HG03159 (cell line): ENCODE measurements around the gene IDUA.

Experiments used
- ATAC-seq: cut with Tn5 transposase; IDR thresholded peaks from one replicate; pipeline ENCODE4 v1.9.1; 2021; ENCODE audit warnings: mild to moderate bottlenecking, moderate library complexity; ENCODE audit not compliant: unreplicated experiment

The IDUA gene

DNA sequence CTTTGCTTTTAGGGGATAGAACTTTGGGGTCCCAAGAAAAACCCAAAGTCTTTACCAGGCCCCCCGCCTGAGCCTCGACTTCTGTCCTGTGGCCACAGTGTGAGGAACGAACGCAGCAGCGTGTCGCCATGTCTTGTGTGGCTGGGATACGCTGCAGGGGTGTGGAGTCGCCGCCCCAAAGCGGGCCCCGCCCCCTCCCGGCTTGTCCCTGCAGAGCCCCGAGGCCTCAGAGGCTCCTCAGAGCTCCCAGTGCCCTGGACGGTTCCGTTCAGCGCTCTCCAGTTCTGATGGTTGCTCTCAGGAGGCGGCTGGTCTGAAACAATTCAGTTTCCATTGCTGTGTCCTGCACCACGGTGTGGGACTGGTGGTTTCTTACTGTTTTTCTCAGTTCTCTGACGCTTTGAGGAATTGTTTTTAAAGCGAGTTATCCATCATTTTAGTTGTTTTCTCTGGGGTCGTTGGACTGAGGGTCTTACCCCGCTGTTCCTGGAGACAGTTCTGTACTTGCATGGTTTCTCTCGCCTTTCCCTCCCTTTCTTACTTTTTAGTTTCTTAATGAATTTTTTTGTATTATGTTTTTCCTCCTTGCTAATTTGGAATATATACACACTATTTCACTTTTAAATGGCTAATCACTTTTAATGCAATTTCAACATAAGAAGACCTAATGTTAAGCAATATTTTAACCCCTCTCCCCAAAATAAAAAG, 1.6 kb upstream of the IDUA start:
- ATAC-seq = no peak

GRCh38 chr4:986428-986878, 391 bp upstream of the IDUA start:
- peak; percentile 10 for ATAC-seq

- no peak for ATAC-seq
Observed at GRCh38 chr4:987624-988513, 1.0 kb downstream of the IDUA start.

GRCh38 chr4:988726-989721, 2.2 kb downstream of the IDUA start:
- ATAC-seq = no peak

GRCh38 chr4:989722-990471, 3.1 kb downstream of the IDUA start:
- no peak for ATAC-seq

- no peak for ATAC-seq
Observed at GRCh38 chr4:990746-991367, 4.0 kb downstream of the IDUA start.

GRCh38 chr4:991451-992296, 4.8 kb downstream of the IDUA start:
- ATAC-seq = no peak

DNA sequence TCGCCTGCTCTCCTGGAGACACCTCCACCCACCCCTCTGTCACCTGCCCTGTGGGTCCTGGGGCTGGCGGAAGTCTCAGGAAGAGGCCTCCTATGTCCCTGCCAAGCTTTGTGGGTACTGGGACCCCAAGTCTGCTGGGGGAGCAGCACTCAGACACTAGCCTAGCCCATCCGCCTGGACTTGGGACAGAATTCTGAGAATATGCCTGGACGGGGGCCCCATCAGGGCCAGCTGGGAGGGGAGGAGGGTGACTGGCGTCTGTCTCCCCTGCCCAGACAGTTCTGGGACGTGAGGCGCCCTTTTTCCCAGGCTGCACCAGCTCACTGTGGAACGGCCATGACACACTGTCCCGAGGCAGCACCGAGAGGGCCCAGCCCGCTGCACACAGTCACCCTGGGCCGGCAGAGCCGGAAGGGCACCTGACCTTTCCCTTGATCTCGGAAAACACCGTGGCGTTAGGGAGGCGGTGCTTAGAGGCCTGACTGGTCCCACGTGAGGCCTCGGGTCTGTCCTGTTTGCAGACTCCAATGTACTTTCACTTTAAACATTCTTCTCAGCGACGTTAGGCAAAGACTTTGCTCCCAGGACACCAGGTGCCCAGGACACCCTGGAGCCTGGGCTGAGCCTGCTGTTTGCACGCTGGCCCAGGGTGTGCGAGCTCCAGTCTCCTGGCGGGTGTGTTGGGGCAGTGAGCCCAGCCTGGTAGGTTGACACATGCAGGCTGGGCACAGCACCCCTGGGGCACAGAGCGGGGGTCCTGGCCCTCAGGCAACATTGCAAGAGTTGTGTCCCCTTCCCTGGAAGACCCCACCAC, 5.7 kb downstream of the IDUA start:
- no peak for ATAC-seq

GRCh38 chr4:993111-994029, 6.5 kb downstream of the IDUA start, which contains the start of gene SLC26A1:
SLC26A1 (minus strand) TSS chr4:993404; CDS start chr4:991703, 1,701 bp downstream.
- ATAC-seq = no peak

DNA sequence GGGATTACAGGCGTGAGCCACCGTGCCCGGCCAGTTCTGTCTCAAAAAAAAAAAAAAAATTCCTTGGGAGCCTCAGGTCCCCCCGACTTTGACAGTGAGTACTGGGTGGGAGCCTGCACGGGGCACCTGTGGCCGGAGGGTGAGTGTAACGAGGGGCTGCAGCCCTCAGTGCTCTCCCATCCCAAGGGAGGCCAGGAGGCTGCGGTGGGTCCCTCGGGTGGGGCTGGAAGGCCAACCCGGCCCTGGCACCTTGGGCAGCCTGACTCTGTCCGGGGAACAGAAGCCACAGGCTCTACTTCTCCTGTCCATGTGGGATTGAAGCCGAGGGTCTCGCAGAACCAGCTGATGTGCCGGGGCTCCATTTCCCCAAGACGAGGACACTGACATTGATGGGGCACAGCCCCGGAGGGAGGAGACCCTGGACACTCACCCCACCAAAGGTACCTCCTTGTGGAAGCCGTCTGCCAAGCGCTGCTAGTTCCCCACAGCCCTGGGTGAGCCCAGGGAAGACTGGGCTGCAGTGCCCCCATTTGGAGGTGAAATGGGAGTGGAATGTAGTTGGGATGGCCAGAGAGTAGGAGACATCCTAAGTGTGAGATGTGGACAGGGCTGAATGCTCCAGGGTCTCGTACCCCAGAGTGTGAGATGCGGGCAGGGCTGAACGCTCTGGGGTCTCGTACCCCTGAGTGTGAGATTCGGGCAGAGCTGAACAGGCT, 8.6 kb downstream of the IDUA start:
- ATAC-seq = no peak

DNA sequence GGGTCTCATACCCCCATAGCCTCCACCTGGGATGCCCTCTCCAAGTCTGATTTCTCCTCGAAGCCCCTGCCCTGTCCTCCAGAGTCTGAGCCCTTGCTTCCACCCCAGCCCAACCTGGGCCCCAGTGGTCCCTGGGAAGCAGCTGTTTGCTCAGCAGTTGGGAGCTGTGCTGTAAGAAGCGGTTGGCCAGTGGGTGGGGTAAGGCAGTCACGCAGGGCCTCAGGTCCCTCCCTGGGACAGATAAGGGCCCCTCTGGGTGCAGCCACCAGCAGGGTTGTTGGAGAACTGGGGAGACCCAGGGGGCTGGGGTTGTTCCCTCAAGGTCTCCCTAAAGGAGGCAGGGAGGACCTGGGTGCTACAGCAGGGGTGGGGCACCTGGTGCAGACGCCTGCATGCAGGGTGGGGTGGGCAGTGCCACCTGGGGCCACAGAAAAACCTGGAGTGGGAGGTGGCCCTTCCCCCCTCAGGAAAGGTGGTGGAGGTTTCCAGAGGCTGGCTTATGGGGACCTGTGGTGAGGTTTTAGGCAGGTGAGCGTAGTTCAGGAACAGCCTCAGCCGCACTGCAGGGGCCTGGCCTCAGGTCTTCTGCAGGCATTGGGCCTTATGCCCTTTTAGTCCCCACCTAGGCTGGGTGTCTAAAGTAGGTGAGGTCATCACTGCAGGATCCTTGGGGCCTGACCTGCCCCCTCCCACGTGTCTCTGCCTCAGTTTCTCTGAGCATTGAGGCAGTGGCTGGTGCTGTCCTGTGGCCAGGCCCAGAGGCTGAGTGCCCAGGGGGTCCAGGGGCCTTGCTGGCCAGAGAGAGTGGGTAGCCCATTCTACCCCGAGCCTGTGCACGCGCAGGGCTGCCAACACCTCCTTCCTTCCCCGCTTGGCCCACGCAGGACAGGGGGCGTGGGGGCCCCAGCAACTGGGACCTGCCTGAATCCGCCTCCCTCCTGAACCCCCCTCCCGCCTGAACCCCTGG, 9.5 kb downstream of the IDUA start:
- ATAC-seq = no peak

GRCh38 chr4:996997-997374, 10.1 kb downstream of the IDUA start:
- no peak for ATAC-seq

DNA sequence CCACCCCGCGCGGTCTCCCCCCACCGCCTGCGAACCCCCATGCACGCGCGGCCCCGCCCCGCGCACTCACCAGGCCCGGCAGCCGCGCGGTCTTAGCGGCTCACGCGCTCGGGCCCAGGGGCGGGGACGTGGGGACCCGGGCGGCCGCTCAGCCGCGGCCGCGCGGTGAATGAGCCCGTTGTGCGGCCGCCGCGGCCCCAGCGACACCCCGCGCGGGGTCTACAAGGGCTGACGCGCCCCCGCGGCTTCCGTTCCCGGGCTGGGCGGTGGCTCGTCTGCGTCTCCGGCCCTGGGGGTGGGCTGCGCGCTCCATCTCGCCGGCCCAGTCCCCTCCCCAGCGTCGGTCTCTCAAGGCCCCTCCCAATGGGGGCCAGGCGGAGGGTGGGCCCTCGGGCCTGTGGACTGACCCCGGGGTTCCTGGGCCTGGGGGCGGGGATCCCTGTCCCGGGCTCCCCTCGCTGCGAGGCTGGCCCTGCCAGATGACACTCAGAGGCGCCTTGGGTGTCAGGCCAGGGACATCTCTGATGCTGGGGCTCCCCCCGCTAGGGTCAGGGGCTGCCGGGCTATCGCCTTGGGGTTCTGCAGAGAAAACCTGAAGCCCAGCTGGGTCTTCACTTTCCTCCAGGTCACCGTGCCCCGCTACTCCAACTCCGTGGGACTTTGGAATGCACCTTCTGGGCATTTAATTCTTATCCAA, 10.7 kb downstream of the IDUA start:
- ATAC-seq = no peak

DNA sequence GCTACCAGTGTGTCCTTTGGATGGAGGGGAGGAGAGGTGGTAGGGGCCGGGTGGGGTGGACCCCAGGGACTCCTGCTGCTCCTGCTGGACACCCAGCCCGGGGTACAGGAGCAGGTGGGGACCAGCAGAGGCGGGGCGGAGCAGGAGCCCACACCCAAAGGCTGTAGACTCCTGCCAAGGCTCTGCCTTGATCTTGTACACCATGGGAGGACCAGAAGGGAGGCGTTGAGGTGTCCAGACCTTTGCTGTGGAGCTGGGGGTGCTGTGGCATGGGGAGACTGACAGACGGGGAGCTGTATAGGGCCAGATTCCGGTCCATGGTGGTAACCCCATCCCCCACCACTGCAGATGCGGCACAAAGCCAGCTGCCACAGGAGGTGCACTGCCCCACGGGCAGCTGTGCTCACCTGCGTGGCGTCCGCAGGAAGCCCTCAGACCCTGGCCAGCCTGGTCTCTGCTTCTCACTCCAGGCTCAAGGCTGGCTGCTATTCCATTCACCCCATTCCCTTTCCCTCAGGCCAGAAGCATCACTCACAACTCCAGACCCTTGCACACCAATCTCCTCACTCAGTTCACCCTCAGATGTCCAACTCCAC, 11.3 kb downstream of the IDUA start:
- no peak for ATAC-seq
